Fibroblast of skin of left quadriceps (primary cell): ENCODE measurements around the gene DECR2.
A peak's percentile ranks its signal among the peaks of the same experiment; 100 is the strongest.
"Not testable (repeated sequence)": the region's sequence is repeated elsewhere in the genome, so short reads cannot be mapped to it uniquely, and the experiment has no call there.

Source experiments
- DNase-seq, 2 experiments: peaks; one replicate each; pipeline ENCODE4 v3.0.0-alpha.2; 2013; ENCODE audit warnings: low read depth in 2 of 2

DECR2 gene

GRCh38 chr16:400061-400591 is 1.6 kb upstream of the DECR2 start:
- DNase-seq = no peak

- DNase-seq = no peak
Measured at GRCh38 chr16:404971-405486, 3.3 kb downstream of the DECR2 start.

GRCh38 chr16:405548-406506 is 4.1 kb downstream of the DECR2 start:
- no peak for DNase-seq

GRCh38 chr16:407253-407652 is 5.6 kb downstream of the DECR2 start:
- no peak for DNase-seq

GRCh38 chr16:410516-411178 is 9.0 kb downstream of the DECR2 start:
- DNase-seq = no peak

- no peak for DNase-seq
Measured at GRCh38 chr16:411576-412265, 10.0 kb downstream of the DECR2 start.

- no peak for DNase-seq
Measured at GRCh38 chr16:414395-415169, 12.9 kb downstream of the DECR2 start.

- not testable (repeated sequence) for DNase-seq
Measured at GRCh38 chr16:415170-415498, 13.4 kb downstream of the DECR2 start.

- not testable (repeated sequence) for DNase-seq
Measured at GRCh38 chr16:422179-422578, 20.5 kb downstream of the DECR2 start.

- DNase-seq = peak; percentile 83 to 85
Measured at GRCh38 chr16:424033-424622, 22.4 kb downstream of the DECR2 start.

GRCh38 chr16:424623-425081 is 23.0 kb downstream of the DECR2 start:
- DNase-seq = no peak

- peak; percentile 53 to 54 for DNase-seq
Measured at GRCh38 chr16:425082-425718, 23.5 kb downstream of the DECR2 start, which contains the start of gene RAB11FIP3. Gene RAB11FIP3 (plus strand): TSS chr16:425649. CDS start chr16:426007, 358 bp downstream.

- no peak for DNase-seq
Measured at GRCh38 chr16:425740-426114, 24.0 kb downstream of the DECR2 start.

- no peak for DNase-seq
Measured at GRCh38 chr16:426115-426905, 24.6 kb downstream of the DECR2 start.

- no peak for DNase-seq
Measured at GRCh38 chr16:426906-427249, 25.2 kb downstream of the DECR2 start.

GRCh38 chr16:427250-427649 is 25.6 kb downstream of the DECR2 start:
- no peak for DNase-seq

- no peak for DNase-seq
Measured at GRCh38 chr16:430904-431303, 29.2 kb downstream of the DECR2 start.

GRCh38 chr16:440627-441026 is 38.9 kb downstream of the DECR2 start:
- DNase-seq = no peak

- no peak for DNase-seq
Measured at GRCh38 chr16:441447-441846, 39.8 kb downstream of the DECR2 start.
